GM13977 (cell line): ENCODE data around the gene WNK1.

Experiments used
- DNase-seq: peaks from one replicate; pipeline ENCODE4 v3.0.0; 2012; ENCODE audit warnings: low spot score
- in situ Hi-C: fragments of 300-500 bp; cut with MboI; formaldehyde crosslinking; loops from one replicate; pipeline ENCODE4 v1.12.0; 2022; ENCODE audit warnings: low sequenced_read_pairs, low pct_unique_long_range_greater_than_20kb, mixed read lengths, inconsistent platforms; ENCODE audit not compliant: unreplicated experiment
- TF ChIP-seq, protein P1 (sequence below): IDR thresholded peaks from 2 replicates; pipeline ENCODE4 v1.5.1; 2012; ENCODE audit warnings: mild to moderate bottlenecking, control low read depth; ENCODE audit not compliant: insufficient read depth; ENCODE audit errors: extremely low read depth, missing control alignments

WNK1 gene

DNA sequence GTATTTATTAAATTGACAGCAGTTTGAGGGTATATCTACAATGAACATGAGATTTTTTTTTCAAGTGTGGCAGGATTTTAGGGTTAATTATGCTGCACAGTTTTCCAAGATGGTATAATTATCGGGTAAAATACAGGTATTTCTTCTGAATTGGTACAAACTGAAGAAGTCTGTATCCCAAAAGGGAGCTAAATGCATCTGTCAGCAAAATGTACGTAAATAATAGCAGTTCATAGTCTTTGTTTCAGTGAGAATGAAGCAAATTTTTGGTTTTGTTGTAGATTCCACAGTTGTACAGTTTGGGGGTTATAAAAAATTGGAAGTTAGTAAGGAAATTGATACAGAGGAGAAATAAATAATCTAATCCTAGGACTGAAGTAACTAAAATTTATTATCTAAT, 133.8 kb downstream of the WNK1 start:
- DNase-seq = no peak
- TF ChIP-seq, protein P1, sequence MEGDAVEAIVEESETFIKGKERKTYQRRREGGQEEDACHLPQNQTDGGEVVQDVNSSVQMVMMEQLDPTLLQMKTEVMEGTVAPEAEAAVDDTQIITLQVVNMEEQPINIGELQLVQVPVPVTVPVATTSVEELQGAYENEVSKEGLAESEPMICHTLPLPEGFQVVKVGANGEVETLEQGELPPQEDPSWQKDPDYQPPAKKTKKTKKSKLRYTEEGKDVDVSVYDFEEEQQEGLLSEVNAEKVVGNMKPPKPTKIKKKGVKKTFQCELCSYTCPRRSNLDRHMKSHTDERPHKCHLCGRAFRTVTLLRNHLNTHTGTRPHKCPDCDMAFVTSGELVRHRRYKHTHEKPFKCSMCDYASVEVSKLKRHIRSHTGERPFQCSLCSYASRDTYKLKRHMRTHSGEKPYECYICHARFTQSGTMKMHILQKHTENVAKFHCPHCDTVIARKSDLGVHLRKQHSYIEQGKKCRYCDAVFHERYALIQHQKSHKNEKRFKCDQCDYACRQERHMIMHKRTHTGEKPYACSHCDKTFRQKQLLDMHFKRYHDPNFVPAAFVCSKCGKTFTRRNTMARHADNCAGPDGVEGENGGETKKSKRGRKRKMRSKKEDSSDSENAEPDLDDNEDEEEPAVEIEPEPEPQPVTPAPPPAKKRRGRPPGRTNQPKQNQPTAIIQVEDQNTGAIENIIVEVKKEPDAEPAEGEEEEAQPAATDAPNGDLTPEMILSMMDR = no peak
- in situ Hi-C loops = no loop called here

DNA sequence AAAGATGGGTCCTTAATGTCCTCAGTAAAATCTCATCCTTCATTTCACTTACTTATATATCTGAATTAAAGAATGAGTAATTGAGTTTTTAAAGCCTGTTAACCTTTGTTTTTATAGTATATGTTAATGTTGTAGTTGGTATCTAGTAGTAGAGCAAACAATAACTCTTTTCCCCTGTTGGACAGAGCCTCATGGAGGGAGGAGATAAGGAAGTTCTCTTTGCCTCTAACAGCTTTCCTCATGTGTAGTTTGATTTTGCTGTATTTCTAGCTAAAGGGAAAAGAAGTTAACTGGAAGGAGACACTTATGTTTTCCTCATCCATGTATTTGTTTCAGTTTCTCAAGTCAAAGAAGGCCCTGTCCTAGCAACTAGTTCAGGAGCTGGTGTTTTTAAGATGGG, 141.8 kb downstream of the WNK1 start:
- in situ Hi-C loops = no loop called here
- DNase-seq = no peak
- TF ChIP-seq, protein P1 = no peak

DNA sequence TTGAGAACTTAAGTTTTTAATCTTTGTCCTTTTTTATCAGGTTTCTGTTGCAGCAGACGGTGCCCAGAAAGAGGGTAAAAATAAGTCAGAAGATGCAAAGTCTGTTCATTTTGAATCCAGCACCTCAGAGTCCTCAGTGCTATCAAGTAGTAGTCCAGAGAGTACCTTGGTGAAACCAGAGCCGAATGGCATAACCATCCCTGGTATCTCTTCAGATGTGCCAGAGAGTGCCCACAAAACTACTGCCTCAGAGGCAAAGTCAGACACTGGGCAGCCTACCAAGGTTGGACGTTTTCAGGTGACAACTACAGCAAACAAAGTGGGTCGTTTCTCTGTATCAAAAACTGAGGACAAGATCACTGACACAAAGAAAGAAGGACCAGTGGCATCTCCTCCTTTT, 143.7 kb downstream of the WNK1 start:
- TF ChIP-seq, protein P1 = no peak
- in situ Hi-C loops = no loop called here
- DNase-seq = no peak

DNA sequence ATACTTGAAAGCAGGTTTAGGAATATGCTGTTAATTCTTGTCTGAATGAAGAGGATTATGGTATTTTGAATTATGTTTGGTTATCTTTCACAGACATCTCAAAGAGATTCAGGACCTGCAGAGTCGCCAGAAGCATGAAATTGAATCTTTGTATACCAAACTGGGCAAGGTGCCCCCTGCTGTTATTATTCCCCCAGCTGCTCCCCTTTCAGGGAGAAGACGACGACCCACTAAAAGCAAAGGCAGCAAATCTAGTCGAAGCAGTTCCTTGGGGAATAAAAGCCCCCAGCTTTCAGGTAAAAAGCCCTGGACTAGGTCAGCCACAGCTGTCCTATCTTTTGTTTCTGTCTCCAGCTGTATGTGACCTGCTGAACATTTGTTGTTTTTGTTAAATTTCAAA, 145.0 kb downstream of the WNK1 start:
- DNase-seq = no peak
- in situ Hi-C loops = no loop called here
- TF ChIP-seq, protein P1 = no peak

DNA sequence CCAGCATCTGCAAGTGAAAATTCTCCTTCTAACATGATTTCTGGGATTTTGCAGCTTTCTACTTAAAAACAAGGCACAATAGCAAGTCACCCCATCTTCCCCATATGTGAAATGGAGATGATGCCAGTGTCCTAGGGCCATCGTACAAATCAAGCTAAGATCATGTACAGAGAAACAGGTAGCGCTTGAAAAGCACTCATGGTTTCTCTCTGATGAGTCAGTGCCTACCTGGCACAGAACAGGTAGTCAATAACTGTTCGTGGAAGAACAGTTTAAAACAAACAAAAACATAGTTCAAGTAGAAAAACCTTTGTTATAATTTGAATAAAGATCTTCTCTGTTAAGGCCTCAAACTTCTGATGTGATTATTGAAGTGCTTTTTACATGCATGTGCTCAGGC, 150.2 kb downstream of the WNK1 start:
- TF ChIP-seq, protein P1 = no peak
- in situ Hi-C loops = no loop called here

DNA sequence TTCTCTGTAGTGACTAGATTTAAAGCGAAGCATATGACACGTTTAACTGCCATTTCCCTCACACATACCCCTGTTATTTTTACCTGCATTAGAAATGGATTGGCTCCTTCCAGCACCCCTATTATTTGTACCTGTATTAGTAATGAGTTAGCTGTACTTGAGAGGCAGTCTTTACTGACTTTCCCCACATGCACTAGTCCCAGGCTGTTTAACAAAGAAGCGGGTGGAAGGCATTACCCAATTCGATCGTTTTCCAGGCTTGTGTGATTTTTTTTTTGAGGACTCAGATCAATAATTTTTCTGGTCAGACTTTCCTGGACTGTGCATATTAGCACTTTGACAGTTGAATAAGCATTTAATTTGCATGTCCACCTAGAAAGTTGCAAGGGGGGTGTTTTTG, 150.7 kb downstream of the WNK1 start:
- in situ Hi-C loops = no loop called here
- TF ChIP-seq, protein P1 = no peak

More for the DNA sequence above, 150.2 kb downstream of the WNK1 start:
- no peak for DNase-seq

DNA sequence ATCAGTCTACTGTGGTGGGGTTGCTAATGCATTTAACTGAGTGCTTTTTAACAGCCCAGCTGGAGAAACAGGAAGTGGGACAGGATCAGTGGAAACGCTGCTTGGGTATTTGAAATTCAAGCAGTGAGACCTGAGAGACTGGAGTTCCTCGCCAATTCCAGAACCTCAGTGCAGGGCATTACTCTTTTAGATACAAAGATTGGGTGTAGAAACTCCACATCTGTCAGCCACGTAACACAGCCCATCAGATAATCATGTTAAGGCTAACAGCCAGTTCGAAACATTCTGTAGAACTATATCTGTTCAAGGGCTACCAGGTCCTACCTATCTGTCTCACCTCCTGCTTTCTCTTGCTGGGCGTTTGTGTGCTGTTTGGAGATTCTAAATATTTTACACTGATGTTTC, 151.6 kb downstream of the WNK1 start:
- DNase-seq = no peak
- TF ChIP-seq, protein P1 = no peak
- in situ Hi-C loops = no loop called here

More for the DNA sequence above, 150.7 kb downstream of the WNK1 start:
- no peak for DNase-seq
